Epithelial cell of esophagus (primary cell): ENCODE data around the gene NRAP.

ENCODE experiments used
- DNase-seq: peaks from one replicate; pipeline ENCODE4 v3.0.0; 2010; ENCODE audit warnings: low read depth
- H3K4me3 ChIP-seq: 2 replicates; pipeline ENCODE4 v1.5.1; 2011; ENCODE audit warnings: mild to moderate bottlenecking, low read length, control low read depth
- TF ChIP-seq, protein P1 (sequence below): IDR thresholded peaks from 2 replicates; pipeline ENCODE4 v1.5.1; 2011; ENCODE audit warnings: low read depth, mild to moderate bottlenecking, low read length, control low read depth, inconsistent platforms; ENCODE audit not compliant: insufficient read depth; ENCODE audit errors: missing control alignments

NRAP gene

DNA sequence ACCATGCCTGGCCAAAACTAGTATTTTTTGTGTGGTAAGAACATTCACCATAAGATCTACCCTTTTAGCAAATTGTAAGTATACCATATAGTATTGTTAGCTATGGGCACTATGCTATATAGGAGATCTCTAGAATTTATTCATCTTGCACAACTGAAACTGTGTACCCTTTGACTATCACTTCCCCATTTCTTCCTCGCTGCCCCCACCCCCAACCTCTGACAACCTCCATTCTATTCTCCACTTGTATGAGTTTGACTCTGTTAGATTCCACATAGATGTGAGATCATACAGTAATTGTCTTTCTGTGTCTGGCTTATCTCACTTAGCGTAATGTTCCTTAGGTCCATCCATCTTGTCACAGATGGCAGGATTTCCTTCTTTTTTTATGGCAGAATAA lies 19.5 kb upstream of the NRAP start:
- no peak overlapping the region for H3K4me3 ChIP-seq
- TF ChIP-seq, protein P1, sequence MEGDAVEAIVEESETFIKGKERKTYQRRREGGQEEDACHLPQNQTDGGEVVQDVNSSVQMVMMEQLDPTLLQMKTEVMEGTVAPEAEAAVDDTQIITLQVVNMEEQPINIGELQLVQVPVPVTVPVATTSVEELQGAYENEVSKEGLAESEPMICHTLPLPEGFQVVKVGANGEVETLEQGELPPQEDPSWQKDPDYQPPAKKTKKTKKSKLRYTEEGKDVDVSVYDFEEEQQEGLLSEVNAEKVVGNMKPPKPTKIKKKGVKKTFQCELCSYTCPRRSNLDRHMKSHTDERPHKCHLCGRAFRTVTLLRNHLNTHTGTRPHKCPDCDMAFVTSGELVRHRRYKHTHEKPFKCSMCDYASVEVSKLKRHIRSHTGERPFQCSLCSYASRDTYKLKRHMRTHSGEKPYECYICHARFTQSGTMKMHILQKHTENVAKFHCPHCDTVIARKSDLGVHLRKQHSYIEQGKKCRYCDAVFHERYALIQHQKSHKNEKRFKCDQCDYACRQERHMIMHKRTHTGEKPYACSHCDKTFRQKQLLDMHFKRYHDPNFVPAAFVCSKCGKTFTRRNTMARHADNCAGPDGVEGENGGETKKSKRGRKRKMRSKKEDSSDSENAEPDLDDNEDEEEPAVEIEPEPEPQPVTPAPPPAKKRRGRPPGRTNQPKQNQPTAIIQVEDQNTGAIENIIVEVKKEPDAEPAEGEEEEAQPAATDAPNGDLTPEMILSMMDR = no peak
- no peak for DNase-seq

DNA sequence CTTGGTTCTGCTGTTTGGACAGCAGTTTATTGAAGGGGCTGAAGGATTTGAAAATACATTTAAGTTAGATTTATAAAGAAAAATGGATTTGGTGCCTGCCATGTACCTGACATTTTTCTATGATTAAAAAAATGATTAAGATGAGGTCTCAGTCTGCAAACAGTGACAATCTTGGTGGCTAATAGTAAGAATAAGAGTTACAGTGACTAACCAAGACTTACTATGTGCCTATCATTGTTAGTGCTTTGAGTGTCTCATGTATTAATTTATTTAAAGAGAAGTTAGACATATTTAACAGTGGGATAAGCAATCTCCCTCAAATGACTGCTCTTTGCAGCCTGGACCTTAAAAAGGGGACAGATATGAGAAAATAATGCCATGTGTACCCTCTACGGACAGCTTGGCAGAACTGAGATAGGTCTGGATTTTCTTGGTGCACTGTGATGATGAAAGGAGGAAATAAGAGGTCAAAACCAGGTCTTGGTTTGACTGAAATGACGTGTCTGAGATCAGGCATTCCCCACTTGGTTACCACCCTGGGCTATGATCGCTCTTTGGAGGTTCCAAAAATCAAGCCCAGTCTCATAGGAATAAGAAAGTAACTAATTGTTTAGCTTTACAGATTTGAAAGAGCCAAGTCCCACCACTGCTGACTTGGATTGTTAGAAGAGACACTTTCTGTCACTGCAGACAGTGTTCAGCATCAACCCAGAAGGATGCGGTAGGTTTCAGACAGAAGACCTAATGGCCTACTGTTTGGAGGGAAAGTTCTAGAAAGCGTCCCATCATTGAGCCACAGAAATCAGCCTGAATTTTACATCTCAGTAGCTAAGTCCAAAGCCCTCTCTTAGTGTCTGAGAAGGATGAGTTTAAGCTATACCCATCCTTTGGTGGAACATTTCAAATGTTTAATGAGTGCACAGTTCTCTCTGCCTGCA lies 18.0 kb upstream of the NRAP start:
- no peak overlapping the region for H3K4me3 ChIP-seq
- TF ChIP-seq, protein P1 = no peak
- DNase-seq = no peak

DNA sequence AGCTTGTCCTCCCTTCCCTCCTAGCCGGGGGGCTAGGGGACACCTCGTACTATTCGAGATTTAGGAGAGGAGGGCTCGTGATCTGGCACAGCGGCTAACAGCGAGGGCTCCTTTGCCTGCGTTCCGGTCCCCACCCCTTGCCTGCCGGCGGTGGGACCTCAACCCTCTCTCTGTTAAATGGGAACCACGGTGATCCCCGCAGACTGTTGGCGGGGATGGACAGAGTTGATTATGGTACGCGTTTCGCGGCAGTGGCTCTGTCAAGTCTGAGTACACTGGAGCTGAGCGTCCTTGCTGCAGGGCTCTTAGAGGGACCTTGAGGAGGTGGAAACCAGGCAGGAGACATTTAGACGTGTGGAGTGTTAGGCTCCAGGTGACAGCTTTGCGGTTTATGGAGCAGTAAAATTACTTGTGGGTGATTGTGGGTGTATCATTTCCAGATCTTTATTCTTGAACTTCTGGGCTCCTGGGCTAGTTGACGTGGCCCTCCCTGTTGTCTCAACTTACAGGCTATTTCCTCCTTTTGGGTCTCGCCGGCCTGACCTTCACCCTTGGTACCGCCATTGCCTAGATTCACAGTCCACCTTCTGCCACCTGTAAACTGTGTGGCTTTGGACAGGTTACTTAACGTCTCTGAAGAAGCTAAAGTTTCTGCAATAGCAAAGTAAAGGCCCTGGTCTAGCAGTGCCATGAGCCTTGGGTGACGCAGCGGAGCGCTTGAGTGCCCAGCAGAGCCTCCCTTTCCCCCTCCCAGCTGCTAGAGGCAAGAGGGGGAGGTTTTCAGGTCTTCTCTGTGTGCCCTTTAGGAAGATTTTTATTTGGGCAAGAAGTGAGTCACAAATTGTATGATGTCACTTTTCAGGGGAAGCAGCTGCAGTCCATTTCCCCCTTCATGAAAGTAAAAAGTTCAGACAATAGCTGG lies 16.6 kb upstream of the NRAP start:
- peak overlapping the region; percentile 90 for H3K4me3 ChIP-seq
- DNase-seq = peak; percentile 80
- TF ChIP-seq, protein P1 = no peak

DNA sequence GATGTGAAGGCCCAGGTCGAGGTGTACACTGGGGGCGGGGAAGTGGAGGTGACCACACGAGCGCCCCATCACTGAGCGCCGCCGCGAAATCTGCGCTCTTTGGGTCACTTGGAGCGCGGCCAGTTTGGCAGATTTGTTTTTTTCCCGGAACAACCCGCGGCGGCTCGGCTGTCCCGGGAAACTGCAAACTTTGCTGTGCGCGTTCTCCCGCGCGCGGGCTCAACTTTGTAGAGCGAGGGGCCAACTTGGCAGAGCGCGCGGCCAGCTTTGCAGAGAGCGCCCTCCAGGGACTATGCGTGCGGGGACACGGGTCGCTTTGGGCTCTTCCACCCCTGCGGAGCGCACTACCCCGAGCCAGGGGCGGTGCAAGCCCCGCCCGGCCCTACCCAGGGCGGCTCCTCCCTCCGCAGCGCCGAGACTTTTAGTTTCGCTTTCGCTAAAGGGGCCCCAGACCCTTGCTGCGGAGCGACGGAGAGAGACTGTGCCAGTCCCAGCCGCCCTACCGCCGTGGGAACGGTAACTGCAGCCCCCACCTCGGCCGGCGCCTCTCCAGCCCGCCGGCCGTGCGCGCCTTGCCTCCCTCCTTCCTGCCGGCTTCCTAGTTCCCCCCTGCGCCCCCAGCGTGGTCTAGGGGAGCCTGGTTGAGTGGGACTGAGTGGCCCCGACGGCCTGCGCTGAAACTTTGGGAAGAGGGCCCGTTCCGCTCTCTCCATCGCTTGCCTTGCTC lies 15.8 kb upstream of the NRAP start, which contains the start of gene CASP7:
TSS of gene CASP7 (plus strand) at position 450 of the 727 bp plus-strand sequence. CDS start 17,582 bp downstream, outside the sequence.
- TF ChIP-seq, protein P1 = peak; percentile 4
- DNase-seq = peak; percentile 71
- peak within 1 kb of the TSS; percentile 90 for H3K4me3 ChIP-seq

DNA sequence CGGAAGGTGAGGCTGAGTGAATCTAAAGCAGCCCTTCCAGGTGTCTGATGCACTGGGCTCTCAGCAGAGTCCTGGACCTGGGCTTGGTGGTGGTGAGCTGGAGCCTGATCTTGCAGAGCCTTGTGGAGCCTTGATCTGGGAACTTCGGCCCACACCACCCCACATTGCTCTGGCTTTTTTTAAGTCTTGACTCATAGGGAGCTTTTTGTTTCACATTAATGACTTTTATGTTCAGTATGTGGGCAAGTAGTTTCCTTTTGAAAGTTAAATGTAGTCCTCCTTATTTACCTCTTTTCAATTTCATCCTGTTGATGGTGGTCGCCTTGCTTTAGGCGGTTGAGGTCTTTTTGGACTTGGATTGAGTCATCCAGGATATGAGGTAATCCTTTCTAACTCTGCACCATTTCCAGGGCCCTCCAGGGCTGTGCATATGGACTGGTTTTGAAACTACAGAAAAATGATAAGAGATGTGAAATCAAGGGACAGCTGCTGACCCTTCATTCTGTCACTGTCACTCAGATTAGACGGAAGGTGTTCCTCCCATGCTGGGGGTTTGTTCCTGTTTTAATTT lies 2.9 kb upstream of the NRAP start:
- peak; percentile 8 for DNase-seq
- H3K4me3 ChIP-seq = no peak overlapping the region
- TF ChIP-seq, protein P1 = no peak

DNA sequence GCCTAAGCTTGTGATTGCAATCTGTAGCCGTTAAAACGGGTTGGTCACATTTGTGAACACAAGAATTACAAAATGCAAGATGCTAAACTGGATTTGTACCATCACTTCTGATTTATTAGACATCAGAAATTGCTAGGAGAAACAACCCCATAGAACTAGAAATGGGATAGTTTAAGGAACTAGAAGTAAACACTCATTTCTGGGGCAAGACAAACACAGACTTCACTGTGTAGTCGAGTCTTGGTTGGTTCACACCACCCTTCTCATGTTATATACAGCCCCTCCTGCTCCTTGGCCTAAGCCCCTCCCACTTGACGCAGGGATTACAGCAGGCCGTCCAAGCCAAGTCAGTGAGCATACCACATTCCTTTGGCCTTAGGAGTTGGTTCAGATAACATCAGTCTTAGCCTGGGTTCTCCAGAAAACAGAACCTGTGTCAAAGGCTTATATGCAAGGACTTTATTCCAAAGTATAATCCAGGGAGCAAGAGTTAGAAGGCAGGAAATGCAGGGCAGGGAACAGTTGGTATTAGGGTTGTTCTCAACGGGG lies 2.0 kb upstream of the NRAP start:
- peak; percentile 71 for DNase-seq
- H3K4me3 ChIP-seq = no peak overlapping the region
- TF ChIP-seq, protein P1 = no peak
